IgD-negative memory B cell (primary cell): Measurements from ENCODE around the gene SLC27A6. TPM values are rescaled to one million over a fixed set of nuclear protein-coding genes. Genes with fewer than 3 reads are reported as not detected.
A peak's percentile ranks its signal among the peaks of the same experiment; 100 is the strongest.

Experiments used
- H3K27ac Mint-ChIP-seq, 3 donors: one replicate each; pipeline ENCODE4 v1.8.0; 2020 to 2022; ENCODE audit warnings: mild to moderate bottlenecking in 3 of 3, mixed read lengths in 3 of 3, moderate library complexity in 1 of 3
- H3K27me3 Mint-ChIP-seq: one replicate; pipeline ENCODE4 v1.8.0; 2021; ENCODE audit warnings: mixed read lengths
- H3K36me3 Mint-ChIP-seq: one replicate; pipeline ENCODE4 v1.8.0; 2020; ENCODE audit warnings: mild to moderate bottlenecking, mixed read lengths
- H3K4me1 Mint-ChIP-seq, 3 donors: one replicate each; pipeline ENCODE4 v1.8.0; 2020 to 2022; ENCODE audit warnings: mixed read lengths in 3 of 3, mild to moderate bottlenecking in 1 of 3
- H3K4me3 Mint-ChIP-seq, 4 donors: one replicate each; pipeline ENCODE4 v1.8.0; 2020 to 2022; ENCODE audit warnings: mild to moderate bottlenecking in 4 of 4, mixed read lengths in 4 of 4, moderate library complexity in 3 of 4
- H3K9me3 Mint-ChIP-seq, 3 donors: one replicate each; pipeline ENCODE4 v1.8.0; 2020 to 2021; ENCODE audit warnings: mixed read lengths in 3 of 3, mild to moderate bottlenecking in 1 of 3
- polyA plus RNA-seq: library from polyadenylated mRNA; unstranded; fragments of 300-500 nt; fragmentation: Illumina TruSeq; gene quantifications from one replicate; pipeline ENCODE4 v1.2.3, GENCODE V29; 2021

Gene SLC27A6
- polyA plus RNA-seq, 1 donor from 2014 or later = not detected

GRCh38 chr5:128973244-128973643, 8.0 kb downstream of the SLC27A6 start:
- Mint-ChIP-seq H3K4me1 (no peaks in the 10 kb centered on the region), H3K4me3 (no peak overlapping the region), H3K9me3 (peaks cover 4 to 15% (median 8%) of the 10 kb centered on the region in 3 donors), H3K27ac (no peak overlapping the region), H3K36me3 (peaks cover 1% of the 10 kb centered on the region), H3K27me3 (peaks cover 5% of the 10 kb centered on the region)

GRCh38 chr5:128974567-128974966, 9.3 kb downstream of the SLC27A6 start:
- Mint-ChIP-seq H3K9me3 (peaks cover 4 to 9% (median 8%) of the 10 kb centered on the region in 3 donors), H3K4me1 (no peaks in the 10 kb centered on the region), H3K4me3 (no peak overlapping the region), H3K27ac (no peak overlapping the region), H3K27me3 (peaks cover 3% of the 10 kb centered on the region), H3K36me3 (peaks cover 1% of the 10 kb centered on the region)

- no peak overlapping the region for H3K4me3 Mint-ChIP-seq
- peaks cover 2% of the 10 kb centered on the region for H3K27me3 Mint-ChIP-seq
- H3K36me3 Mint-ChIP-seq = no peaks in the 10 kb centered on the region
- H3K9me3 Mint-ChIP-seq = no peaks in the 10 kb centered on the region
- no peaks in the 10 kb centered on the region for H3K4me1 Mint-ChIP-seq
- no peak overlapping the region for H3K27ac Mint-ChIP-seq
Observed at GRCh38 chr5:128979761-128980160, 14.5 kb downstream of the SLC27A6 start.

GRCh38 chr5:128980917-128981316, 15.6 kb downstream of the SLC27A6 start:
- Mint-ChIP-seq H3K9me3 (no peaks in the 10 kb centered on the region), H3K27ac (no peak overlapping the region), H3K36me3 (no peaks in the 10 kb centered on the region), H3K27me3 (peaks cover 2% of the 10 kb centered on the region), H3K4me1 (no peaks in the 10 kb centered on the region), H3K4me3 (no peak overlapping the region)

GRCh38 chr5:128984480-128984879, 19.2 kb downstream of the SLC27A6 start:
- no peak overlapping the region for H3K4me3 Mint-ChIP-seq
- no peak overlapping the region for H3K27ac Mint-ChIP-seq
- H3K36me3 Mint-ChIP-seq = no peaks in the 10 kb centered on the region
- H3K27me3 Mint-ChIP-seq = peaks cover 1% of the 10 kb centered on the region
- no peaks in the 10 kb centered on the region for H3K9me3 Mint-ChIP-seq
- no peaks in the 10 kb centered on the region for H3K4me1 Mint-ChIP-seq

- Mint-ChIP-seq H3K9me3 (no peaks in the 10 kb centered on the region), H3K27me3 (peaks cover 1% of the 10 kb centered on the region), H3K36me3 (no peaks in the 10 kb centered on the region), H3K4me3 (no peak overlapping the region), H3K4me1 (no peaks in the 10 kb centered on the region), H3K27ac (no peak overlapping the region)
Observed at GRCh38 chr5:128988476-128988875, 23.2 kb downstream of the SLC27A6 start.

GRCh38 chr5:129001841-129002526, 36.7 kb downstream of the SLC27A6 start:
- Mint-ChIP-seq H3K4me1 (peaks cover 0 to 4% (median 3%) of the 10 kb centered on the region in 3 donors), H3K27ac (peak overlapping the region in 1 of 3 donors; percentile 6), H3K4me3 (no peak overlapping the region), H3K27me3 (no peaks in the 10 kb centered on the region), H3K36me3 (no peaks in the 10 kb centered on the region), H3K9me3 (no peaks in the 10 kb centered on the region)

GRCh38 chr5:129002527-129002842, 37.2 kb downstream of the SLC27A6 start:
- Mint-ChIP-seq H3K27ac (peak overlapping the region in 1 of 3 donors; percentile 6), H3K36me3 (no peaks in the 10 kb centered on the region), H3K4me1 (peaks cover 0 to 4% (median 3%) of the 10 kb centered on the region in 3 donors), H3K9me3 (no peaks in the 10 kb centered on the region), H3K4me3 (no peak overlapping the region), H3K27me3 (no peaks in the 10 kb centered on the region)

GRCh38 chr5:129003232-129003631, 37.9 kb downstream of the SLC27A6 start:
- H3K27me3 Mint-ChIP-seq = no peaks in the 10 kb centered on the region

GRCh38 chr5:129014185-129014584, 48.9 kb downstream of the SLC27A6 start:
- Mint-ChIP-seq H3K27me3 (peaks cover 1% of the 10 kb centered on the region), H3K4me3 (no peak overlapping the region), H3K27ac (no peak overlapping the region), H3K9me3 (no peaks in the 10 kb centered on the region), H3K4me1 (no peaks in the 10 kb centered on the region), H3K36me3 (peaks cover 2% of the 10 kb centered on the region)

More at GRCh38 chr5:129003232-129003631, 37.9 kb downstream of the SLC27A6 start:
- Mint-ChIP-seq H3K9me3 (no peaks in the 10 kb centered on the region), H3K27ac (peak overlapping the region in 1 of 3 donors; percentile 6), H3K36me3 (no peaks in the 10 kb centered on the region), H3K4me3 (no peak overlapping the region), H3K4me1 (peaks cover 0 to 4% (median 3%) of the 10 kb centered on the region in 3 donors)

- no peaks in the 10 kb centered on the region for H3K9me3 Mint-ChIP-seq
- H3K27ac Mint-ChIP-seq = no peak overlapping the region
- peaks cover 1% of the 10 kb centered on the region for H3K27me3 Mint-ChIP-seq
- H3K36me3 Mint-ChIP-seq = peaks cover 2% of the 10 kb centered on the region
- H3K4me3 Mint-ChIP-seq = no peak overlapping the region
- peaks cover 0 to 2% (median 0%) of the 10 kb centered on the region in 3 donors for H3K4me1 Mint-ChIP-seq
Observed at GRCh38 chr5:129018837-129019236, 53.5 kb downstream of the SLC27A6 start.

GRCh38 chr5:129019401-129019908, 54.2 kb downstream of the SLC27A6 start:
- H3K4me1 Mint-ChIP-seq = peaks cover 0 to 2% (median 0%) of the 10 kb centered on the region in 3 donors
- peaks cover 1% of the 10 kb centered on the region for H3K27me3 Mint-ChIP-seq
- H3K4me3 Mint-ChIP-seq = no peak overlapping the region
- H3K36me3 Mint-ChIP-seq = no peaks in the 10 kb centered on the region
- no peak overlapping the region for H3K27ac Mint-ChIP-seq
- H3K9me3 Mint-ChIP-seq = no peaks in the 10 kb centered on the region

- Mint-ChIP-seq H3K4me1 (peaks cover 0 to 2% (median 0%) of the 10 kb centered on the region in 3 donors), H3K36me3 (no peaks in the 10 kb centered on the region)
Observed at GRCh38 chr5:129020683-129021082, 55.4 kb downstream of the SLC27A6 start.

GRCh38 chr5:129021744-129022143, 56.5 kb downstream of the SLC27A6 start:
- Mint-ChIP-seq H3K4me3 (no peak overlapping the region), H3K27ac (no peak overlapping the region), H3K9me3 (no peaks in the 10 kb centered on the region), H3K36me3 (no peaks in the 10 kb centered on the region), H3K4me1 (peaks cover 0 to 2% (median 0%) of the 10 kb centered on the region in 3 donors), H3K27me3 (no peaks in the 10 kb centered on the region)

More at GRCh38 chr5:129020683-129021082, 55.4 kb downstream of the SLC27A6 start:
- H3K27ac Mint-ChIP-seq = no peak overlapping the region
- no peaks in the 10 kb centered on the region for H3K9me3 Mint-ChIP-seq
- no peaks in the 10 kb centered on the region for H3K27me3 Mint-ChIP-seq
- H3K4me3 Mint-ChIP-seq = no peak overlapping the region

GRCh38 chr5:129022599-129022998, 57.3 kb downstream of the SLC27A6 start:
- Mint-ChIP-seq H3K27me3 (no peaks in the 10 kb centered on the region), H3K4me1 (peaks cover 0 to 2% (median 0%) of the 10 kb centered on the region in 3 donors), H3K9me3 (no peaks in the 10 kb centered on the region), H3K36me3 (no peaks in the 10 kb centered on the region), H3K27ac (no peak overlapping the region), H3K4me3 (no peak overlapping the region)

GRCh38 chr5:129027260-129027659, 62.0 kb downstream of the SLC27A6 start:
- Mint-ChIP-seq H3K27me3 (peaks cover 1% of the 10 kb centered on the region), H3K4me1 (peaks cover 0 to 2% (median 0%) of the 10 kb centered on the region in 3 donors), H3K27ac (no peak overlapping the region), H3K4me3 (no peak overlapping the region), H3K9me3 (no peaks in the 10 kb centered on the region), H3K36me3 (no peaks in the 10 kb centered on the region)
